NCI-H226 (cell line): ENCODE data around the gene SELENOI.
A peak's percentile ranks its signal among the peaks of the same experiment; 100 is the strongest.
"Not testable (repeated sequence)": the region's sequence is repeated elsewhere in the genome, so short reads cannot be mapped to it uniquely, and the experiment has no call there.

Experiments used
- DNase-seq: peaks from one replicate; pipeline ENCODE4 v3.0.0-alpha.2; 2015

SELENOI gene

DNA sequence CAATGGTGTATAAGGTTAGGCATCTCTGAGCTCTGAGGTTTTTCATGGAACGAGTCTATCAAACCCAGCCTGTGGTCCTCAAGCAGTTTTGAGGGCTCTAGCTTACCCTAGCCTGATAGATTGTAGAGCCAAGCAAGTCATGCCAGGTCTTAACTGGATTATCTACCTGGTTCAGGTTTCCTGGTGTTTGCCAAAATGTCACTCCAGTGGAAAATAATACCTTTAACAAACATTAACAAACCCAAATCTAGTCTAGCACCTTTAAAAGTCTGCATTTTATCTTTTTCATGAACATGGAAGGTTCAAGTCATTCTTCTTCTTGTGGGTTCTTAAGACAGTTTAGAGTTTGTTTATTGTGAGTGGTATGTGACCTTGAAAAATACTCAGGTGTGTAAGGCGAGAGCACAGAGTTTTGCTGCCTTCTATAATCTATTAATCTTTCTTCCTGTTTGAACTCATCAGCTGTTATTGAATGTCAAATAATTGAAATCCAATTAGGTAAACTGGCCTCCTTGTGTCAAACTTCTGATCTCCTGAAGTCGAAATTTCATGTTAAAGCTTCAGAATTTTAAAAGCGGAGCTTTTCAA is 14.0 kb downstream of the SELENOI start:
- no peak for DNase-seq

DNA sequence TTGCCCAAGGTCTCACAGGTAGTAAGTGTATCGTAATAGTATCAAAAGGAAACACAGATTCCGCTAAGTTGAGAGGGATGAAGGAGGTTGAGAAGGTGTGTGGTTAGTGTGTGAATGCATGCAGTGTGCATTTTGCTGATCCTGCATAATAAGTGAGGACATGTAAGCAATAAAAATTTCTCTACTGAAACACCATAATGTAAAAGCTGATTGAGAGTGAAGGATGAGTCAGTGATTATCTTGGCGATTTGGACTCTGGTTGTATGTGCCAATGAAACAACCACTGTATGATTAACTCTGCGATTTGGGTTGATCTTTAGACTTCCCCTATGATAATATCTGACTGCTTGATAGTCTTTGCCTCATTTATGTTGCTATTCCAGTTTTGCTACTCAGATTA is 17.4 kb downstream of the SELENOI start:
- DNase-seq: no peak

DNA sequence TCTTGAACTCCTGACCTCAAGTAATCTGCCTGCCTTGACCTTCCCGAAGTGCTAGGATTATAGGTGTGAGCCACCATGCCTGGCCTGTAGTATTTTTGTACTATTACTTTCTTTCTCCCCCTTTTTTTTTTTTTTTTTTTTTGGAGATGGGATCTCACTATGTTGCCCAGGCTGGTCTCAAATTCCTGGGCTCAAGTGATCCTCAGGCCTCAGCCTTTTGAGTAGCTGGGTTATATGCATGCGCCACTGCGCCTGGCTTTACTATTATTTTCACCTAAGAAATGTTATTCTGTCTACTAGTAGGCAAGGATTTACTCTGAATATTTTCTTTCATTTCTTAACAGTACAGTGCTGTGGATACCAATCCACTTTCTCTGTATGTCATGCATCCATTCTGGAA is 18.0 kb downstream of the SELENOI start:
- no peak for DNase-seq

DNA sequence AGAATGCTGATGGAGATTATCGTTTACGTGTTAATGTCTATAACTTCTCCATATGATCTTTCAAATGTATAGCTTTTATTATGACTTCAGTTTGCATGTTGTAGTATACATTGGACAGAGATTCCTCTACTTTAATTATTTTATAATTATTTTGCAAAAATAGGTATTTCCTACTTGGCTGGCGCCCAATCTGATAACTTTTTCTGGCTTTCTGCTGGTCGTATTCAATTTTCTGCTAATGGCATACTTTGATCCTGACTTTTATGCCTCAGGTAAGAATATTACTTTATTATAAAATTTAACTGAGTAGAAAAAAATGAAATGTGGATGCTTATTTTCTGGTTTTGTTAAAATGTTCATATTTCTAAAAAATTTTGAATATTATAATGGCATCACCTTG is 18.7 kb downstream of the SELENOI start:
- DNase-seq: no peak

DNA sequence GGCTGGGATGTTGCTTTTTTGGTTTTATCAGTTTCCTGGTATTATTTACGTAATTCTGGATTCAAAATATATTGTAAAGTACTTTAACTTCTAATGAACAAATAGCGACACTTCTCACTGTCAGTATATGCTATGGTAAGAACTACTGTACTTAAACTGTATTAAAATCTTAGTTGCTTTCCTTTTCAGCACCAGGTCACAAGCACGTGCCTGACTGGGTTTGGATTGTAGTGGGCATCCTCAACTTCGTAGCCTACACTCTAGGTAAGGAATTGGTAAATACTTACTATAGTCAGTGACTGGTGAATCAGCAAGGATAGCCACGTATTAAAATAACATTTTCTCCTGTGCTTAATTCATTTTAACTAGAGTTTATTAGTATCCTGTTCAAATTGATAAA is 21.0 kb downstream of the SELENOI start:
- DNase-seq: no peak

DNA sequence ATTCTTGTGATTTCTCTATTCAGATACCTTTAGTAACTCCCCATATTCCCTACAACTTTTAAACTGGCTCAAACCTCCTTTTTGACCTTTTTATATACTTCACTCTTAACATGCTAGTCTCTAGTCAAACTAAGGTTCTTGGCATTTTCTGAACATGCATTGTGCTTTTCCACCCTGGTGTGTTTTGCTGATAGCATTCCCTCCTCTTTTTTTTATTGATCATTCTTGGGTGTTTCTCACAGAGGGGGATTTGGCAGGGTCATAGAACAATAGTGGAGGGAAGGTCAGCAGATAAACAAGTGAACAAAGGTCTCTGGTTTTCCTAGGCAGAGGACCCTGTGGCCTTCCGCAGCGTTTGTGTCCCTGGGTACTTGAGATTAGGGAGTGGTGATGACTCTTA is 23.7 kb downstream of the SELENOI start:
- not testable (repeated sequence) for DNase-seq

DNA sequence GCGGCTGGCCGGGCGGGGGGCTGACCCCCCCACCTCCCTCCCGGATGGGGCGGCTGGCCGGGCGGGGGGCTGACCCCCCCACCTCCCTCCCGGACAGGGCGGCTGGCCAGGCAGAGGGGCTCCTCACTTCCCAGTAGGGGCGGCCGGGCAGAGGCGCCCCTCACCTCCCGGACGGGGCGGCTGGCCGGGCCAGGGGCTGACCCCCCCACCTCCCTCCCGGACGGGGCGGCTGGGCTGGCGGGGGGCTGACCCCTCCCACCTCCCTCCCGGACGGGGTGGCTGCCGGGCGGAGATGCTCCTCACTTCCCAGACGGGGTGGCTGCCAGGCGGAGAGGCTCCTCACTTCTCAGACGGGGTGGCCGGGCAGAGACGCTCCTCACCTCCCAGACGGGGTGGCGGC is 25.0 kb downstream of the SELENOI start:
- DNase-seq: not testable (repeated sequence)

DNA sequence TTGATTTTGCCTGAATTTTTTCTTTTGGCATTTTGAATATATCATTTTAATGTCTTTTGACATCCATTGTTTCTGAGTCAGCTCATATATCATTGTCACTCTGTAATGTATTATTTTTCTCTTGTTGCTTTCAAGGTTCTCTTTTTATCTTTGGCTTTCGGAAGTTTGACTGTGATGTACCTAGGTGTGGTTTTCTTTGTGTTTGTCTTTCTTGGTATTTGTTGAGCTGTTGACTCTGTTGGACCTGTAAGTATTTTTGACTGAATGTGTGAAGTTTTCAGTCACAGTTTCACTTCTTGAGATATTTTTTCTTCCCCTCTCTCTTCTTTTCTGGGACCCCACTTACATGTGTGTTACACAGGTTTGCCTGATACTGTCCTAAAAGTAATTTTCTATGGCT is 30.9 kb downstream of the SELENOI start:
- no peak for DNase-seq

DNA sequence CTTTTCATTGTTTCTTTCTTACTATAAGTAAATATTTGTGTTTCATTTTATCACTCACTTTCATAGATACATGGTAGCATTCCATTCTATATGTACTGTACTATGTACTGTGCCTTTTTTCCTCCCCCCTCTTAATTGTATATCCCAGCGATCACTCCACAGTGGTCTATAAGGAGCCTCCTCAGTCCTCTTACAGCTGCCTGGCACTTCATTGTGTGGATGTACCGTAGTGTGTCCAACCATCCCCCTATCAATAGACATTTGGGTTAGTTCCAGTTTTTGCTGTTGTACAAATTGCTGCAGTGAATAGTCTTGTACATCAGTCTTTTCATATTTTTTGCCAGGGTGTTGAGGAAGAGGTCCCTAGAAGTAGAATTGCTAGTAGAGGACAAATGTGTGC is 34.3 kb downstream of the SELENOI start:
- DNase-seq: no peak

DNA sequence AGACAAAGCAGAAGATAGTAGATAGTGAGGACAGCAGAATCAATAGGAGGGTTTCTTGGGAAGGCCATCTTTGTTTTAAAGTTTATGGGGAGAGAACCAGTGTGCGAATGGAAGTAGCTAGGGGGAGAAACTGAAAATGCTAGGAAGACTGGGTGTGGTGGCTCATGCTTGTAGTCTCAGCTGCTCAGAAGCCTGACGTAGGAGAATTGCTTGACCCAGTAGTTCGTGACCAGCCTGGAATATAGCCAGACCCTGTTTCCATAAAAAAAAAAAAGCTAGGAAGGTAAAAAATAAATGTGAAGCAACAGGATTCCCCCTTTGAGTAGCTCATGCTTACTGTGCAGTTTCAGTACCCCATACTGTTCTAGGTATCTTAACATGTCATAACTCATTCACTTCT is 36.6 kb downstream of the SELENOI start:
- DNase-seq: no peak

DNA sequence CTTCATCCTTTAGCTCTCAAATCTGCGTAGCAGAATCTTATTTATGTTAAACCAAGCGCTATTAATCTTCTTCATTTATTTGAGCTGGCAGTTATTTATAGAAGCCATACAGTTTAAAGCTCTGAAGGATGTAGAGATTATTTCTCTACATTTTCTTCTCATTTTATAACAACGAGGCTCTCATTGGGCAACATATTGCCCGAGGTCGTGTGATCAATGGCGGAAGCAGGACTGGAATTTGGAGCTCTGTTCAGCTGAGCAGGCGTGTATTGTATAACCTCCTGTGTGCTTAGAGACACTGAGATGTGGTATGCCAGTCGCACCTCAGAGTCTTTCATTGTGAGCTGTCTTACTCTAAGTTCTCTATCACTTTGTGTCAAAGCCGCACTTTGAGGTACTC is 38.2 kb downstream of the SELENOI start:
- DNase-seq: no peak

DNA sequence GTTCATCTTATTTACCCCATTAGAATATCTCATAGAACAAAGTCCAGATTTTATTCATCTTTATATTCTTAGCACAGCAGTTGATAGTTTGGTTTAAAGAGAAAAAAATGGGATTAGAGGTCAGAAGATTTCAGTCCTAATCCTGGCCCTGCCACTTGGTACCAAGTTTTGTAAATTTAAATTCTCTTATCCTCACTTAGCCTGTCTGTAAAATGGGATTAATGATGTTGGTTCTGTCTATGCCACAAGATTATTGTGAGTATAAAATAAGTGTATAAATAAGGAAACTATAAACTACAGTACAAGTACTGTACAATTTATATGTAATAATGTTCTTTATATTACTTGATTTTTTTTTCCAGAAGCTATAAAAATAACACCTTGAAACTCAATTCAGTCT is 38.7 kb downstream of the SELENOI start:
- DNase-seq: no peak

DNA sequence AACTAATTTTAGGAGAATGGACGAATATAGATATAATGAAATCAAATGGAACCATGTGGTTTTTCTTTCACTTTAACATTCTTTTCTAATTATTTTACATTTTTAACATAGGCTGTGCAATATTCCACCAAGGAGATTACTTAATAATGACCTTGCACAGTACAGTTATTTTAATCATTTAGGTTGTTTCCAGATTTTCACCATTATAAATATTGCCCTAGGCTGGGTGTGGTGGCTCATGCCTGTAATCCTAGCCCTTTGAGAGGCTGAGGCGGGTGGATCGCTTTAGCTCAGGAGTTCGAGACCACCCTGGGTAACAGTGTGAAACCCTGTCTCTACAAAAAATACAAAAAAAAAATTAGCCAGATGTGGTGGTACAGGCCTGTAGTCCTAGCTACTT is 41.2 kb downstream of the SELENOI start:
- DNase-seq: no peak

DNA sequence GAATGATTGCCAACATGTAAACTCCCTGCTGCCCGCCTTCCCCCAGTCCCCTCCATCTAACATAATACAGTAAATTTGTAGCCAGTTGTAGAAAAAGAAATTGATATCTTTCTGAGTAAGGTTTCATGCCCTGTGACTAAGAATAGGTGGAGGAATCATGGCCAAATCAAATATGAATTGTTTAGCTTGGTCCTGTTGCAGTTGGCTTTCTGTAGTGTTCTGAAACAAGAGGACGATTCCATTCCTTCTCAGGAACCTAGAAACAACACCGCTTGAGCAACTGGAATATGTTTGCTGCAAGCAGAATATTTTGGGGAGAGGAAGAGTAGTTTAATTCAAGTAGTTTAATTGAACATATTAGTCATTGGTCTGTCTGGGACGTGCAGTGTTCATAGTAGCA is 48.8 kb downstream of the SELENOI start:
- DNase-seq: no peak

DNA sequence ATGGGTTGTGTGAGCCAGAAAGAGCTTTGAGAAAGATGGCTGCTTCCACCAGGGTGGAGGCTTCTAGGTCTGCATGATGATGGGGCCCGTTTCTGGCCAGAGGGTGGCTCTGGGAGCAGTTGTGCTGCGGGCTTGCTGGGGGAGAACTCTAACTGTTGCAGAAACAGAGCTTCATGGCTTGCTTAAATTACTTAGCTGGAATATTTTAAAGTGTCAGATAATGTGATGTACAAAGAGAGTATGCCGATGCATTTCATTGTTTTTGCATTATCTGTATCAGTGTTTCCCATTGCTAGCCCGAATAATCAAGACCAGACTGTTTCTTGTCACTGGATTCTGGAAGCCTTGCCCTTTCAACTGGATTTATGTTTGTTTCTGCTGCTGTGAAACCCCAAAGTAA is 49.5 kb downstream of the SELENOI start:
- no peak for DNase-seq

DNA sequence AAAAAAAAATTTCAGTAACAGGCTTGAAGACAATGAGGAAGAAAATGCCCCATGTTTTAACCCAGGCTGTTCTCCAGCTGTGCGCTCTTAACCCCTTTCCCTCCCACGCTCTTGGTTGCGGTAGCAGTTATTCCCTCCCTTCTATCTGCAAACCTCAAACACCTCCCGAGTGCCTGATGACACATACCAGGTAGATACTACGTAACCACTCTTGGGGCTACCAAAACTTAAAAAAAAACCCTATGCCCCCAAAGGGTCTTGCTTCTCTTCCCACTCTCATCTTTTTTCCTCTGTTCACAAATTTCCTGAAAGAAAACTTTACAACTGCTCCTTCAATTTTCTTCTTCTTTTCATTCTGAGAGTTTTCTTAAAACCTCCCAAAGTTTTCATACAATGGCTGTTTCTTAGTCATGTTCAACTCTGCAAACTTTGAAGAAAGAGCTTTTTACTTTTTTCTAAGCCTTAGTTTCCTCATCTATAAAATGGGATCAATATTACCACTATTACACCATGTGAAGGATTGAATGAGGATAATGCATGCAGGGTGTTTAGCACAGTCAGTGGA is 50.9 kb downstream of the SELENOI start:
- DNase-seq: no peak

DNA sequence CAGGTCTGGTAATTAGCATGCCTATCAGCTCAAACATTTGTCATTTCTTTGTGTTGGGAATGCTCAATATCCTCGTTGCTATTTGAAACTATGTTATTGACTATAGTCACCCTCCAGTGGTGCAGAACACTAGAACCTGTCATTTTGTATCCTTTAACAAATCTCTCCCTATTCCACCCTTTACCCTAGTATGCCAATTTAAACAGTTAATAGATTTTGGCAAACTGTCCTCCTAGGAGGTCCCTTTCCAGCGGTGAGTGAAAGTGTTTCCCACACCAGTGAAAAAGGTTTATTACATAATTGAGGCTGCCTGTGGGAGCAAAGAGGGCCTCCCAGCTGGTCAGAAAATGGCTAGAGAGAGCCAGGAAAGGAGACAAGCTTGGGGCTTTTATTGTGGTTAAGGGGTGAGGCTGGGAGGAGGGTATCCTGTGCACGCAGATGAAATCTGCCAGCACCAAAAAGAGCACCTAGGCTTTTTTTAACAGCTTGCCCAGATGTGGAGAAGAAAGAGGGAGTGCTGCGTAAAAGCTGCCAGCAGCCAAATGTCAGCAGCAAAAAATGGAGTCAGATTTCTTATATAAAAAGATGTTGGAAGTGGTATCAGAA is 53.9 kb downstream of the SELENOI start:
- no peak for DNase-seq

DNA sequence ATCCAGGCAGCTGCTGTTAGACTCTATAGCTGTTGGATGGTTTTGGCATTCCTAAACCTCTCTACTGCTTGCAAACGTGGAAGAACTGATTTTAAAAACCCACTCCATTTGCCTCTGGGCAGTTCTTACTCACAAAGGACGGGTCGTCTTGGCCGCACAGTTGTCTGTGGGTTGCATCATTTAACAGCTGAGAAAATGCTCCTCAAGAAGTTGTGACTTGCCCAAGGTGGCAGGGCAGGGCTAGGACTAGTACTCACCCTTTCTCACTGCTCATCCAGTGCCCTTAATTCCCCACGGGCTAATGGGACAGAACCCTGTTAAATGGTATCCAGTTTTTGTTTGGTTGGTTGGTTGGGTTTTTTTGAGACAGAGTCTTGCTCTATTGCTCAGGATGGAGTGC is 54.8 kb downstream of the SELENOI start:
- no peak for DNase-seq

DNA sequence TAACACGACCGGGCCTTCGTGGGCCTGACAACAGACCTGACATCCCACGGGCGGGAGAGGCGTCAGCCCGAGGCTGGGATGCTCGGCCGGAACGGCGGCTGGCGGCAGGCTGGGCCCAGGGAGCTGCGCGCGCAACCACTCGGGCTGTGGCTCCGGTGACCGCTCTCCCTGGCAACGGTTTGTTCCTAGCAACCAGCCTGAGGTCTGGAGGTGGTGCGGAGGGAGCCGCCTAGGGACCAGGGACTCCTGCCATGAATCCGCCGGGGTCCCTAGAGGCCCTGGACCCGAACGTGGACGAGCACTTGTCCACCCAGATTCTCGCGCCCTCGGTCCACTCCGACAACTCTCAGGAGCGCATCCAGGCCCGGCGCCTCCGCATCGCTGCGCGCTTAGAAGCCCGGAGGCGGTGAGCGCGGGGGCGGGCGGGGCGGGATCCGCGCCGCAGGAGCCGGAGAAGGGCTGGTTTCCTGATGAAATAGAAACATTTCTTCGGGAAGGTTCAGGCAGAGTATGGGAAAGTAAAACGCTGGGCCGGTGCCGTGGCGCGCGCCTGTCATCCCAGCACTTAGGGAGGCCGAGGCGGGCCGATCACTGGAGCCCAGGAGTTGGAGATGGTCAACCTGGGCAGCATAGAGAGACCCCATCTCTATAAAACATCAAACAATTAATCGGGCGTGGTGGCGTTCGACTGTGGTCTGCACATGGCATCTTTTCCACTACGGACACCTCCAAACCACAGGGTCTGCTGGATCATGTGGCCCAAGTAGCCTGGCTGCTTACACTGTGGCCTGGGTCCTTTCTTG is 56.0 kb downstream of the SELENOI start, which contains the start of gene DRC1:
DRC1 (plus strand) TSS at position 182 of the 803 bp plus-strand sequence; CDS start at position 252, 70 bp downstream.
- DNase-seq: peak; percentile 44

DNA sequence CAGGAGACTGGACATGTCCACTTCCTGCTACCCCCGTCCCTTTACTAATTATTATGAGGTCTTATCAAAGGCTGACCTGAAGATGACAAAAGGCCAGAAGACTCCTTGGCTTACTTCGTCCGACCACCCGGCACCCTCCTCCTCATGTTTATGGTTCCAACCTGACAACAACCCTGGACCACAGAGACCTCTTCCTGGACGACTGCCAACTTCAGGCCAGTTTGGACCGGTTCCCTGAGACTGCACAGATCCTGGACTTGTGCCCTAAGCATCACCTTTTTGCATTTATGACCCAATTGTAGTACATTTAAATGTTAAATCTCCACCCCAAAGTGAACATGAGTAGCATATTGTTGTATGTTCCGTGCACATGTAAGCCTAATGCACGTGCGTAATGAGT is 61.6 kb downstream of the SELENOI start:
- DNase-seq: no peak

DNA sequence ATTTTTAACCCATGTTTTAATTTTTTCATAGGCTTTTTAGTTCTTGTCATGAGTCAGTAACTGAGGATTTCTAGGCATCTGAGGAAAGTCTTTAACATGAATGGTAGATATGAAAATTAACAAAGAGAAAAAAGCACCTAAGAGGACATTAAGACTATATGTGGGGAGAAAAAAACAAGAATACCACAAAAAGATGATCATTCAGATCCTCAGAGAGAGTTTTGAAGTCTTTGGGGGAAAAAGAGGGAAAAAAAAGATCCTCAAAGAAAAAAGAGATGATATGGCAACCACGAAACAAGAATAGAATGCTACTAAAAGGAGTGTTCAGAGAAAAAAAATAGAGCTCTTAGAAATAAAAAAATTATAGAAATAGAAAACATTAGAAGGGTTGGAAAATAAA is 63.8 kb downstream of the SELENOI start:
- no peak for DNase-seq

DNA sequence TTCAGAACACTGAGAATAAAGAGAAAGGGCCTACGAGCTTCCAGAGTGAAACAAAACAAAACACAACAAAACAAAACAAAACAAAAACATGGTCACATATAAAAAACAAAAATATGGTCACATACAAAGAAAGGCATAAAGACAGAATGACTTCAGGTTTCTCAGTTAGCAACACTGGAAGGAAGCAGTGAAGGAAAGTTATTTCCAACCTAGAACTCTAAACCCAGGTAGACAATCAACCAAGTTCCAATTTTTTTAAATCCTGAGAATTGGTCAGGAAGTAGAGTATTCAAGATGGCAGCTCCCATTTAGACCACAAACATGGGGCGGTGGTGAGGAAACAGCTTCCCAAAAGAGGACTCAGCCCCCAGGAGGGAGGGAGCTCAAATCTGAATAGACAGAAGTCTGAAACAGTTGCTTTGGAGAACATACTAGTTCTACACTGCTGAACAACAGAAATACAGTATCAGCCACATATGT is 64.9 kb downstream of the SELENOI start:
- DNase-seq: no peak

DNA sequence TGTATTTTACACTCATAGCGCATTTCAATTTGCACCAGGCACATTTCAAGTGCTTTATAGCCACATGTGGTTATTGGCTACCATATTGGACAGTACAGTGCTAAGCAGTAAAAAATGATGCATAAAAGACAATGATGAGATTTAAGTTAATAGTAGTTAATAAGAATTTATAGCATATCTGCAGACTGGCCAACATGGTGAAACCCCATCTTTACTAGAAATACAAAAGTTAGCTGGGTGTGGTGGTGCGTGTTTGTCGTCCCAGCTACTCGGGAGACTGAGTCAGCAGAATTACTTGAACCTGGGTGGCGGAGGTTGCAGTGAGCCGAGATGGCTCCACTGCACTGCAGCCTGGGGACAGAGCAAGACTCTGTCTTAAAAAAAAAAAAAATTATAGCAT is 65.5 kb downstream of the SELENOI start:
- DNase-seq: no peak
